Heart left ventricle (tissue), 13 donors: ENCODE measurements around the gene TYMP.

Experiments used
- POLR2A ChIP-seq, 2 donors: fragments of 450-650 bp; IDR thresholded peaks; one replicate each; pipeline ENCODE4 v1.6.1; 2017; ENCODE audit warnings: antibody characterized with exemption in 2 of 2, mild to moderate bottlenecking in 2 of 2, moderate library complexity in 2 of 2
- TF ChIP-seq, protein P1 (sequence below), 12 donors: fragments of 200-600 bp; sonication (generic) in 4 of 12; IDR thresholded peaks; one replicate each; pipeline versions ENCODE4 v1.5.0 to v1.8.0; 2018 to 2022; ENCODE audit warnings: antibody characterized with exemption in 12 of 12, mild to moderate bottlenecking in 5 of 12
- donor health status: ischemic (EF 13 %, LVEDD 7.1; RV severe dilation, severe dysfunction).
- donor health status: DM: no; HTN: yes; CAD: no.
- donor health status: DM: no; HTN: no; CAD: no.
- donor health status: ischemic (EF 25% LVEDD 6.9; RV normal size, moderate dysfunction).
- donor health status: ischemic (EF 25% LVEDD 5.7; RV mildly dilated, moderate dysfunction).
- donor health status: ischemic (EF 35%, LVEDD 5.7; RV mildly dilated, moderate dysfunction).
- donor health status: nonischemic (EF 11% LVEDD 7.7; RV severe dilation, severe dysfunction).
- donor health status: DM: yes; HTN: yes; CAD: no.
- donor health status: PGD.
- donor health status: ischemic (EF 29% LVEDD 5.4; RV normal size, mild dysfunction).
- donor health status: nonischemic (EF 23%, LVEDD 6.1; RV moderate dilation, normal function).

DNA sequence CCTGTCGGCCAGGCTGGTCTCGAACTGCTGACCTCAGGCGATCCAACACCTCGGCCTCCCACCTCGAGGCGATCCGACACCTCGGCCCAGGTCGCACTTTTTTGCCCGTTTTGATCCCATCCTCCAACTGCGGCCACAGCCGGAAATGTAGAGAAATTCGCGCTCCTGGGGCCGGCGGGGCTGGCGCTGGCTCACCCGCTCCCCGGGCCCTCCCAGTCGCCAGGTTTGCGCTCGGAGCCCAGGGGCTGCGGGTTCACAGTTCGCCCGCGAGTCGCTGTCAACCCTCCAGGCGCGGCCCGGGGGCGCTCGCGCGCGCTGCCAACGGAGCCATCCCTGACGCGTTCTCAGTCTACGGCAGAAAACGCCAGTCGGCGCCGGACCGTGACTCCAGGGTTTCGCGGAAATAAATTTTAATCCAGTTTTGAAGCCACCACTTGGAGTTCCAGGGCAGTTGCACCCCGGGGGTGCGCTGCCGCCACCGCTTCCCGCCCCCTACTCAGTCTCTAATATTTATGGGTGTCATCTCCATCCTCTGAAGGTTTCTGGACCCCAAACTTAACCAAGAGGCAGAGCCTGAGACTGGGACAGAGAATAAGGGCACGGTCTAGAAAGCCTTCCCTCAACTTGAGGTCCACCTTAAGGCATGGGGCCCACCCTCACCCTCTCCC is 14.4 kb upstream of the TYMP start:
- no peak for TF ChIP-seq POLR2A (IDR thresholded peaks at IDR 0.05)
- TF ChIP-seq, protein P1, sequence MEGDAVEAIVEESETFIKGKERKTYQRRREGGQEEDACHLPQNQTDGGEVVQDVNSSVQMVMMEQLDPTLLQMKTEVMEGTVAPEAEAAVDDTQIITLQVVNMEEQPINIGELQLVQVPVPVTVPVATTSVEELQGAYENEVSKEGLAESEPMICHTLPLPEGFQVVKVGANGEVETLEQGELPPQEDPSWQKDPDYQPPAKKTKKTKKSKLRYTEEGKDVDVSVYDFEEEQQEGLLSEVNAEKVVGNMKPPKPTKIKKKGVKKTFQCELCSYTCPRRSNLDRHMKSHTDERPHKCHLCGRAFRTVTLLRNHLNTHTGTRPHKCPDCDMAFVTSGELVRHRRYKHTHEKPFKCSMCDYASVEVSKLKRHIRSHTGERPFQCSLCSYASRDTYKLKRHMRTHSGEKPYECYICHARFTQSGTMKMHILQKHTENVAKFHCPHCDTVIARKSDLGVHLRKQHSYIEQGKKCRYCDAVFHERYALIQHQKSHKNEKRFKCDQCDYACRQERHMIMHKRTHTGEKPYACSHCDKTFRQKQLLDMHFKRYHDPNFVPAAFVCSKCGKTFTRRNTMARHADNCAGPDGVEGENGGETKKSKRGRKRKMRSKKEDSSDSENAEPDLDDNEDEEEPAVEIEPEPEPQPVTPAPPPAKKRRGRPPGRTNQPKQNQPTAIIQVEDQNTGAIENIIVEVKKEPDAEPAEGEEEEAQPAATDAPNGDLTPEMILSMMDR (IDR thresholded peaks at IDR 0.05): peak; percentile 30 to 76 (median 60)
